Activated CD8-positive, alpha-beta memory T cell treated with anti-CD3 and anti-CD28 coated beads, Interleukin-2, amount 50 U/mL, for 48 hours (primary cell): ENCODE measurements around the gene BCL3.
"Not testable (repeated sequence)": the region's sequence is repeated elsewhere in the genome, so short reads cannot be mapped to it uniquely, and the experiment has no call there.

Source experiments
- DNase-seq: peaks from one replicate; pipeline ENCODE4 v3.0.0-alpha.2; 2020

BCL3 gene

DNA sequence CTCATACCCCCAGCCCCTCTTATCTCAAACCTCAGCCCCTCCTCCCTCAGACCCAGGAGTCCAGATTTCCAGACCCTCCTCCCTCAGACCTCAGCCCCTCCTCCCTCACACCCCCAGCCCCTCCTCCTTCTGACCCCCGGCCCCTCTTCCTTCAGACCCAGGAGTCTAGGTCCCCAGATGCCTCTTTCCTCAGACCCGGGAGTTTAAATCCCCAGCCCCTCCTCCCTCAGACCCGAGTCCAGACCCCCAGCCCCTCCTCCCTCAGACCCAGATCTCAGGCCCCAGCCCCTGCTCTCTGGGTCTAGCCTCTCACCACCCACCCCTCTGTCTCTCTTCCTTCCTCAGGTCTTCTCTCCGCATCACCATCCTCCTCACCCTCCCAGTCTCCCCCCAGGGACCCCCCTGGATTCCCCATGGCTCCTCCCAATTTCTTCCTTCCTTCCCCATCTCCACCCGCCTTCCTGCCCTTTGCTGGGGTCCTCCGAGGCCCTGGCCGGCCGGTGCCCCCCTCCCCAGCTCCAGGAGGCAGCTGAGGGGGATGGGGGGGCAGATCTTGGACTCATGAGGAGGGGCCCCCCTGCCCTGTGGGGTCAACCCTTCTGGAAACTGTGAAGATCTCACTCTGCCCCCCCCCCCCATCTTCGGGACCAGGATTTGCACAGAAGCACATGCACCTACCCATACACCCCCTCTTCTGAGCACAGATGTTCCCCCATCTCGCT is 10.7 kb downstream of the BCL3 start:
- no peak for DNase-seq

- DNase-seq = no peak
Observed at GRCh38 chr19:44762038-44762437, 13.5 kb downstream of the BCL3 start.

- no peak for DNase-seq
Observed at GRCh38 chr19:44765033-44765948, 16.8 kb downstream of the BCL3 start.

- no peak for DNase-seq
Observed at GRCh38 chr19:44765949-44766335, 17.4 kb downstream of the BCL3 start.

- no peak for DNase-seq
Observed at GRCh38 chr19:44767295-44768180, 19.0 kb downstream of the BCL3 start.

DNA sequence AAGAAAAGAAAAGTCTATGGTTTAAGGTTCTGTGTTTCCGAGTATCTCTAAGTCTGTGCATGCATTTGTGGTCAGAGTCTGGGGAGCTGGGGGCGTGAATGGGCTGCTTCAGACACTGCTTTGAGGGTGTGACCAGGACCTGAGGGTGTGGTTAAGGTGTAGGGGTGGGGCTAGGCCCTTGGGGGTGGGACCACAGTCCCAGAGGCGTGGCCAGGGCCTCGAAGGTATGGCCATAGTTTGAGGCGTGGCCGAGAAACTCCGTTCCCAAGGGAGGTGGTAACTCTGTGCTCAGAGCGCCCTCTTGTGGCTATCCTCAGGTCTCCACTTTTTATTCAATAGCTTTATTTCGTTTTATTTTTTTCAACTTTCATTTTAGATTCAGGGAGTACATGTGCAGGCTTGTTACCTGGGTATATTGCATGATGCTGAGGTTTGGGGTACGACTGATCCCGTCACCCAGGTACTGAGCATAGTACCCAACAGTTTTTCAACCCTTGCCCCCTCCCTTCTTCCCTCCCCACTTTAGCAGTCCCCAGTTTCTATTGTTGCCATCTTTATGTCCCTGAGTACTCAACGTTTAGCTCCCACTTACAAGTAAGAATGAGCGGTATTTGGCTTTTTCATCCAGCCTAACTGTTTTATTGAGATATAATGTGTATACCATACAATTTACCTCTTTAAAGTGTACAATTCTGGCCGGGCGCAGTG is 22.2 kb downstream of the BCL3 start:
- peak; percentile 98 for DNase-seq

DNA sequence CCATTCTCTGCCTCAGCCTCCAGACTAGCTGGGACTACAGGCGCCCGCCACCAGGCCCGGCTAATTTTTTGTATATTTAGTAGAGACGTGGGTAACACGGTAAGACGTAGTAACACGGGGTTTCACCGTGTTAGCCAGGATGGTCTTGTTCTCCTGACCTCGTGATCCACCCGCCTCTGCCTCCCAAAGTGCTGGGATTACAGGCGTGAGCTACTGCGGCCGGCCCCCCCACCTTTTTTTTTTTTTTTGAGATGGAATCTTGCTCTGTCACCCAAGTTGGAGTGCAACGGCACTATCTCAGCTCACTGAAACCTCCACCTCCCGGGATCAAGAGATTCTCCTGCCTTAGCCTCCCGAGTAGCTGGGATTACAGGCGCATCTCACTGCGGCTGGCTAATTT is 23.6 kb downstream of the BCL3 start:
- DNase-seq = not testable (repeated sequence)

- no peak for DNase-seq
Observed at GRCh38 chr19:44772959-44773358, 24.5 kb downstream of the BCL3 start.

GRCh38 chr19:44775676-44776240 is 27.2 kb downstream of the BCL3 start:
- DNase-seq = no peak

DNA sequence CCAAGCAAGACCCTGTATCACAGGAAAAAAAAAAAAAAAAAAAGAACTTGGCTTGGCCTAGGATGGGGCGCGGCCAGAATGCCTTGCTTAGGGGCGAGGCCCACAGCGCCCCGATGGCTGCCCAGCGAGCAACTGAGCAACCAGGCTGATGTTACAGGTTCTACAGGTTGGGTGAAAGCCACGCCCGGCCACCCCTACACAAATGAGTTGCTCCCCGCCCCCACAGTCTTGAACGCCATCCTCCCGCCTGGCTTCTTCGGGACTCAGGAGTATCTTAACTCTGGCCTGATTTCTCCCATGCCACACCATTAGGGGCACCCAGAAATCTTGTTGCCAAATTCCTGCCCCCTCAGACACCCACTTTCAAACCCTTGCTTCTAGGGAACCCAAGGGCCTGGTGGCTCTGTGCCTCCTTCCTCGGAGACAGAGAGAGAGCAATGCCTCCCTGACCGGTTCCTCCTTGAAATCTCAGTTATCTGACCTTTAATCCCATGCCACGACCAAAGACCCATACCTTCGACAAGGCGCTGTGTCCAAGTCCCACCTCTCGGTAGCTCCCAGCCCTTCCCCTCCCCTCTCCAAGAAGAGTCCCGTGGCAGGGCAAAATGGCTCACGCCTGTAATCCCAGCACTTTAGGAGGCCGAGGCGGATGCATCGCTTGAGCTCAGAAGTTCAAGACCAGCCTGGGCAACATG is 28.0 kb downstream of the BCL3 start:
- DNase-seq = no peak

GRCh38 chr19:44777715-44778347 is 29.3 kb downstream of the BCL3 start, which contains the start of gene CBLC:
TSS of gene CBLC (plus strand) at chr19:44777890. CDS start at chr19:44777932, 42 bp downstream.
- DNase-seq = no peak

DNA sequence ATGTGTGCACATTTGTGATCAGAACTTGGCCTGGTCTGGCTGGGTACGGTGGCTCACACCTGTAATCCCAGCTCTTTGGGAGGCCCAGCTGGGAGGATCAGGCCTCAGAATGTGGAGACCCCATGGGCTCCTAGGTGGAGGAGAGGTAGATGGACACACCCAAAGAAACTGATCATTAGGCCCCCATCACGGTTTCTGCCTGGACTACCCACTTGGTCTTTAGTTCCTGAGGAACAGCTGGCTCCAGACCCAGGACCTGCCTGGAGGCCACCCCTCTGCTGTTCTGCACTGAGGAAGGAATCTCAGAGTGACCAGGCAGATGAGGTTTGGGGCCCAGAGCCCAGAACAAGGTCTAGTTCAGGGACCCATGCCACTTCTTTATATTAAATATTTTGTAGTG is 30.6 kb downstream of the BCL3 start:
- no peak for DNase-seq

GRCh38 chr19:44781694-44782093 is 33.2 kb downstream of the BCL3 start:
- not testable (repeated sequence) for DNase-seq

DNA sequence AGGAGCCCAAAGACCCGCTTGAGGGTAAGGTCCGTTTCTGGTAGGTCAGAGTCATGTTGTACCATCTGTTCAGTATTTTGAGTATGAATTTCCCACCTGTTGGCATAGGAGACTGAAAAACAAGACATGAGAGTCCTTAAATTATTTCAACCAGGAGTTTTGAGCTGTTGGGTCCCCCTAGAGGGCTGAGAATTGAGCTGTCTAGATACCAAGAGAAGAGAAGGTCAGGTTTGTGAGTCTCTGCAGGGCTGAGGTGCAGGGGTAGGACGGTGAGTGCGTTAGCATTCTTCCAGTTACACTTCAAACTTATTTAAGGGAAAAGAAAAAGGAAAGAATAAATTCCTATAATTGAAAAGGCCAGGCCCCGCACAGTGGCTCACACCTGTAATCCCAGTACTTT is 34.2 kb downstream of the BCL3 start:
- DNase-seq = no peak

DNA sequence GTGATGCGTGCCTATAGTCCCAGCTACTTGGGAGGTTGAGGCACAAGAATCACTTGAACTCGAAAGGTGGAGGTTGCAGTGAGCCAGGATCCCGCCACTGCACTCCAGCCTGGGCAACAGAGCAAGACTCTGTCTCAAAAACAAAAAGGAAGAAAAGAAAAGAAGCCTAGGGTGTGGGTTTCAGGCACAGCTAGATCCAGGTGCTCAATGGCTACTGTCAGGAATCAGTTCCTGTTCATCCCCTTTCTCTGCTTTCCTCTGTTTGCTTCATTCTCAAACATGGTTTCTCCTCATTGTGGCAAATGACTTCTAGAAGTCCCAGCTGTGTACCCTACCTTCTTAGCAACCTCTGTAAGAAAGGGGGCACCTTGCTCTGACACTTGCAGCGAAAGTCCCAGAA is 35.0 kb downstream of the BCL3 start:
- DNase-seq = no peak

- DNase-seq = no peak
Observed at GRCh38 chr19:44785271-44785670, 36.8 kb downstream of the BCL3 start.

- no peak for DNase-seq
Observed at GRCh38 chr19:44785993-44786392, 37.5 kb downstream of the BCL3 start.

- DNase-seq = no peak
Observed at GRCh38 chr19:44788971-44789370, 40.5 kb downstream of the BCL3 start.

DNA sequence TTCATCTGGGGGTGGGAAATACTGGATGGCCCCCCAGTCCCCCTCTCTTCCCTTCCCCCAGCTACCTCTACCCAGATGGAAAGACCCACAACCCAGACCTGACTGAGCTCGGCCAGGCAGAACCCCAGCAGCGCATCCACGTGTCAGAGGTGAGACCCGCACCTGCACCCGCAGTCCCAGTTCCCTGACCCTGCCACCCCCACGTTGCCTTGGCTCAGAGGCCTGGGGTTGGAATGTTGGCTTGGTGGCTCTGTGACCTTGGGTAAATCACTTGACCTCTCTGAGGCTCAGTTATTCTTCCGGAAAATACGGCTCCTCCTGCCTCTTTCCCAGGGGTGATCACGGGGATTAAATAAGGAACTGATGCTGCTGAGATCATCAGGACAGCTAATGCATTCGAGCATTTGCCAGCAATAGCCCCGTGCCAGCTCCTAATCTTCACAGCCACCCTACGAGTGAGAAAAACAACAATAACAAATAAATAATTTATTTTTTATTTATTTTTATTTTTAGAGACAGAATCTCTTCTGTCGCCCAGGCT is 41.5 kb downstream of the BCL3 start:
- DNase-seq = no peak

DNA sequence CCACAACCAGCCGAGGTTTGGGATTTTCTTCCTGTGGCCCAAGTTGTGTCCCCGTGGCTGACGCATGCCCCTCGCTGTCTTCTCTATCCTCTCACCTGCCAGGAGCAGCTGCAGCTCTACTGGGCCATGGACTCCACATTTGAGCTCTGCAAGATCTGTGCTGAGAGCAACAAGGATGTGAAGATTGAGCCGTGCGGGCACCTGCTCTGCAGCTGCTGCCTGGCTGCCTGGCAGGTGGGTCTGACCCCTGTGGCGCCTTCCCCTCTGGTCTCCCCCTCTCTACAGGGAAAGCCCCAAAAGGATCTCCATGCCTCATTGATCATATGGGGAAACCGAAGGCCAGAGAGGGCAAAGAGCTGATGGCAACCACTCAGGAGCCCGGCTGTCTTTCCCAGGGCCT is 43.8 kb downstream of the BCL3 start:
- no peak for DNase-seq

- no peak for DNase-seq
Observed at GRCh38 chr19:44794610-44795009, 46.1 kb downstream of the BCL3 start.
